MCF 10A (cell line): ENCODE data around the gene MINDY1. TPM values are rescaled to one million over a fixed set of nuclear protein-coding genes. Genes with fewer than 3 reads are reported as not detected.
A peak's percentile ranks its signal among the peaks of the same experiment; 100 is the strongest.

Experiments
- BruUV-seq: library from RNA; stranded (reverse); fragments of 400-500 nt; replicated peaks from 2 replicates; lab custom pipeline; 2021; lab: Mats Ljungman, UMichigan
- CTCF ChIA-PET: fragments of 300-600 bp; sonication (Branson Sonifier 250); formaldehyde crosslinking; extraction: SDS; loops from one replicate; lab custom pipeline; 2021; ENCODE audit warnings: antibody characterized with exemption, inconsistent platforms; lab: Yijun Ruan, JAX
- POLR2A ChIA-PET: fragments of 300-600, 350-650 bp; sonication (Branson Sonifier 250); formaldehyde crosslinking; extraction: SDS; loops from one replicate; lab custom pipeline; 2020; ENCODE audit warnings: antibody characterized with exemption, inconsistent platforms; lab: Yijun Ruan, JAX
- DNase-seq: peaks from one replicate; pipeline ENCODE4 v3.0.0-alpha.2; 2018; ENCODE audit not compliant: unreplicated experiment
- H3K27ac Mint-ChIP-seq: one replicate; pipeline ENCODE4 v1.8.0; 2022; ENCODE audit warnings: mild to moderate bottlenecking, low read depth, mixed read lengths; ENCODE audit not compliant: unreplicated experiment
- H3K27me3 Mint-ChIP-seq: one replicate; pipeline ENCODE4 v1.8.0; 2022; ENCODE audit warnings: mixed read lengths; ENCODE audit not compliant: insufficient read depth, unreplicated experiment
- H3K36me3 Mint-ChIP-seq: one replicate; pipeline ENCODE4 v1.8.0; 2022; ENCODE audit warnings: mild to moderate bottlenecking, moderate library complexity, mixed read lengths; ENCODE audit not compliant: insufficient read depth, unreplicated experiment
- H3K4me1 Mint-ChIP-seq: one replicate; pipeline ENCODE4 v1.8.0; 2022; ENCODE audit warnings: mixed read lengths; ENCODE audit not compliant: insufficient read depth, unreplicated experiment
- H3K4me3 Mint-ChIP-seq: one replicate; pipeline ENCODE4 v1.8.0; 2022; ENCODE audit warnings: mild to moderate bottlenecking, moderate library complexity, mixed read lengths; ENCODE audit not compliant: unreplicated experiment
- H3K9me3 Mint-ChIP-seq: one replicate; pipeline ENCODE4 v1.8.0; 2022; ENCODE audit warnings: mixed read lengths; ENCODE audit not compliant: unreplicated experiment
- CTCF ChIP-seq: fragments of 200-600 bp; IDR thresholded peaks from one replicate; pipeline ENCODE4 v1.8.0; 2022; ENCODE audit warnings: antibody characterized with exemption, mild to moderate bottlenecking; ENCODE audit not compliant: unreplicated experiment
- intact Hi-C: fragments of 100-400 bp; cut with micrococcal nuclease; formaldehyde crosslinking; loops from 2 replicates; pipeline ENCODE4 v1.14.1; 2022
- total RNA-seq: library from RNA; stranded (reverse); gene quantifications from 2 replicates; pipeline ENCODE4 v1.2.3, GENCODE V29; 2022

MINDY1 gene
- total RNA-seq, 1 experiment from 2014 or later = 8.9 TPM

GRCh38 chr1:151035167-151035566 lies 28.5 kb upstream of the MINDY1 start:
- H3K27ac Mint-ChIP-seq = no peak overlapping the region
- BruUV-seq = no TSS peak
- no peak for TF ChIP-seq CTCF
- no peak for DNase-seq
- CTCF ChIA-PET = interaction anchor here (0.5 to 0.8 kb wide), 4 partner anchors 10 to 856 kb away, joined by 3 to 4 read pairs (median 3); no protein-coding TSS in a partner anchor
- no peaks in the 10 kb centered on the region for H3K27me3 Mint-ChIP-seq
- peaks cover 5% of the 10 kb centered on the region for H3K4me1 Mint-ChIP-seq
- intact Hi-C loops = no loop called here
- POLR2A ChIA-PET = interaction anchor here (1.2 to 3.4 kb wide), 3 partner anchors 10 to 13 kb away, joined by 4 to 15 read pairs (median 4); partner anchors contain the start of gene C1orf56
- H3K36me3 Mint-ChIP-seq = peaks cover 42% of the 10 kb centered on the region
- H3K4me3 Mint-ChIP-seq = no peak overlapping the region
- H3K9me3 Mint-ChIP-seq = no peaks in the 10 kb centered on the region

- Mint-ChIP-seq H3K4me1 (peaks cover 5% of the 10 kb centered on the region), H3K27ac (no peak overlapping the region), H3K9me3 (no peaks in the 10 kb centered on the region), H3K36me3 (peaks cover 64% of the 10 kb centered on the region), H3K27me3 (no peaks in the 10 kb centered on the region), H3K4me3 (no peak overlapping the region)
- POLR2A ChIA-PET = interaction anchor here (0.6 to 1.4 kb wide), 2 partner anchors 16 to 21 kb away, joined by 6 to 8 read pairs; partner anchors contain the start of gene C1orf56
- intact Hi-C loops = no loop called here
- BruUV-seq = no TSS peak
- CTCF ChIA-PET = interaction anchor here (0.5 to 1.5 kb wide), 7 partner anchors 11 to 552 kb away, joined by 3 to 7 read pairs (median 4); no protein-coding TSS in a partner anchor
- no peak for DNase-seq
- no peak for TF ChIP-seq CTCF
Measured at GRCh38 chr1:151032164-151032563, 25.5 kb upstream of the MINDY1 start.

- POLR2A ChIA-PET = interaction anchor here (1.1 to 1.2 kb wide), 2 partner anchors 33 to 36 kb away, joined by 3 to 4 read pairs; partner anchors contain the start of gene CDC42SE1
- TF ChIP-seq CTCF = no peak
- peaks cover 84% of the 10 kb centered on the region for H3K36me3 Mint-ChIP-seq
- H3K9me3 Mint-ChIP-seq = no peaks in the 10 kb centered on the region
- no peaks in the 10 kb centered on the region for H3K27me3 Mint-ChIP-seq
- no peak overlapping the region for H3K4me3 Mint-ChIP-seq
- H3K27ac Mint-ChIP-seq = no peak overlapping the region
- no peak for DNase-seq
- no TSS peak for BruUV-seq
- H3K4me1 Mint-ChIP-seq = no peaks in the 10 kb centered on the region
- CTCF ChIA-PET = interaction anchor here (0.6 to 3.6 kb wide), 9 partner anchors 12 to 102 kb away, joined by 3 to 29 read pairs (median 5); partner anchors contain the start of genes BNIPL, C1orf56 and CDC42SE1
- intact Hi-C loops = no loop called here
Measured at GRCh38 chr1:151026460-151026859, 19.8 kb upstream of the MINDY1 start.

GRCh38 chr1:151024540-151025146 lies 17.9 kb upstream of the MINDY1 start:
- Mint-ChIP-seq H3K9me3 (no peaks in the 10 kb centered on the region), H3K27ac (no peak overlapping the region), H3K4me1 (no peaks in the 10 kb centered on the region), H3K27me3 (no peaks in the 10 kb centered on the region), H3K4me3 (no peak overlapping the region), H3K36me3 (peaks cover 75% of the 10 kb centered on the region)
- BruUV-seq = no TSS peak
- peak; percentile 75 for DNase-seq
- peak; percentile 83 for TF ChIP-seq CTCF
- intact Hi-C loops = loop anchor here (1.0 to 2.0 kb wide), 3 partner anchors 35 to 132 kb away; partner anchors contain the start of genes CDC42SE1, GABPB2 and TNFAIP8L2
- ChIA-PET POLR2A (interaction anchor here (1.0 to 1.9 kb wide), 4 partner anchors 10 to 35 kb away, joined by 4 to 6 read pairs (median 5); partner anchors contain the start of genes CDC42SE1, MINDY1 and MLLT11), CTCF (interaction anchor here (0.6 to 3.6 kb wide), 32 partner anchors 10 to 601 kb away, joined by 3 to 29 read pairs (median 5); partner anchors contain the start of genes BNIPL, CDC42SE1, MINDY1 and MLLT11)
